AG10803 (cell line): Measurements from ENCODE around the gene COL6A5.

ENCODE experiments used
- DNase-seq: peaks from one replicate; pipeline ENCODE4 v3.0.0; 2010; ENCODE audit warnings: low read depth
- H3K4me3 ChIP-seq: 2 replicates; pipeline ENCODE4 v1.5.1; 2011; ENCODE audit warnings: mild to moderate bottlenecking, low read length, control low read depth
- TF ChIP-seq, protein P1 (sequence below): conservative IDR thresholded peaks from 2 replicates; pipeline ENCODE4 v1.5.1; 2011; ENCODE audit warnings: mild to moderate bottlenecking, low read length, control low read depth, inconsistent platforms

The COL6A5 gene, protein sequence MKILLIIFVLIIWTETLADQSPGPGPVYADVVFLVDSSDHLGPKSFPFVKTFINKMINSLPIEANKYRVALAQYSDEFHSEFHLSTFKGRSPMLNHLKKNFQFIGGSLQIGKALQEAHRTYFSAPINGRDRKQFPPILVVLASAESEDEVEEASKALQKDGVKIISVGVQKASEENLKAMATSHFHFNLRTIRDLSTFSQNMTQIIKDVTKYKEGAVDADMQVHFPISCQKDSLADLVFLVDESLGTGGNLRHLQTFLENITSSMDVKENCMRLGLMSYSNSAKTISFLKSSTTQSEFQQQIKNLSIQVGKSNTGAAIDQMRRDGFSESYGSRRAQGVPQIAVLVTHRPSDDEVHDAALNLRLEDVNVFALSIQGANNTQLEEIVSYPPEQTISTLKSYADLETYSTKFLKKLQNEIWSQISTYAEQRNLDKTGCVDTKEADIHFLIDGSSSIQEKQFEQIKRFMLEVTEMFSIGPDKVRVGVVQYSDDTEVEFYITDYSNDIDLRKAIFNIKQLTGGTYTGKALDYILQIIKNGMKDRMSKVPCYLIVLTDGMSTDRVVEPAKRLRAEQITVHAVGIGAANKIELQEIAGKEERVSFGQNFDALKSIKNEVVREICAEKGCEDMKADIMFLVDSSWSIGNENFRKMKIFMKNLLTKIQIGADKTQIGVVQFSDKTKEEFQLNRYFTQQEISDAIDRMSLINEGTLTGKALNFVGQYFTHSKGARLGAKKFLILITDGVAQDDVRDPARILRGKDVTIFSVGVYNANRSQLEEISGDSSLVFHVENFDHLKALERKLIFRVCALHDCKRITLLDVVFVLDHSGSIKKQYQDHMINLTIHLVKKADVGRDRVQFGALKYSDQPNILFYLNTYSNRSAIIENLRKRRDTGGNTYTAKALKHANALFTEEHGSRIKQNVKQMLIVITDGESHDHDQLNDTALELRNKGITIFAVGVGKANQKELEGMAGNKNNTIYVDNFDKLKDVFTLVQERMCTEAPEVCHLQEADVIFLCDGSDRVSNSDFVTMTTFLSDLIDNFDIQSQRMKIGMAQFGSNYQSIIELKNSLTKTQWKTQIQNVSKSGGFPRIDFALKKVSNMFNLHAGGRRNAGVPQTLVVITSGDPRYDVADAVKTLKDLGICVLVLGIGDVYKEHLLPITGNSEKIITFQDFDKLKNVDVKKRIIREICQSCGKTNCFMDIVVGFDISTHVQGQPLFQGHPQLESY (N-terminal part only)

GRCh38 chr3:130345487-130346079 lies at the start of gene COL6A5:
Gene COL6A5, plus strand, starts transcription at chr3:130345672. Its CDS starts 27,967 bp downstream, at chr3:130373639.
- DNase-seq: no peak
- no peak within 1 kb of the TSS for H3K4me3 ChIP-seq

DNA sequence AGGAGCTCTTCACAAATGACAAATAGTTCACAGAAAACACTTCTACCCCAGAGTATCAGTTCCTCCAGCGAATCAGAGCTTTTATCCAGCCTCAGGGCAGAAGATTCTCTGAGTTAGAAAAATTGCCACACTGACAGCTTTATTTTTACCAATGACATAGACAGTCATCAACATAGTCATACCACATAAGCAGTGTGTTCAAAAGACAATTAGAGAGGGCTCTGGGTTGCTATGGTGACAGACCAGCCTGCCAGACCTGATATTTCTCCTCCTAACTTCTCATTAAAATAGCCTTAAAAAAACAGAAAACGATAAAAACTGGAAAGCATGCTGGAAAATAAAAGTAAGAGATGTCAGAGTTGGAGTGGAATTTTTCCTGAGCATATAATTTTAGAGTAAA lies 45.9 kb upstream of the COL6A5 start:
- TF ChIP-seq, protein P1, sequence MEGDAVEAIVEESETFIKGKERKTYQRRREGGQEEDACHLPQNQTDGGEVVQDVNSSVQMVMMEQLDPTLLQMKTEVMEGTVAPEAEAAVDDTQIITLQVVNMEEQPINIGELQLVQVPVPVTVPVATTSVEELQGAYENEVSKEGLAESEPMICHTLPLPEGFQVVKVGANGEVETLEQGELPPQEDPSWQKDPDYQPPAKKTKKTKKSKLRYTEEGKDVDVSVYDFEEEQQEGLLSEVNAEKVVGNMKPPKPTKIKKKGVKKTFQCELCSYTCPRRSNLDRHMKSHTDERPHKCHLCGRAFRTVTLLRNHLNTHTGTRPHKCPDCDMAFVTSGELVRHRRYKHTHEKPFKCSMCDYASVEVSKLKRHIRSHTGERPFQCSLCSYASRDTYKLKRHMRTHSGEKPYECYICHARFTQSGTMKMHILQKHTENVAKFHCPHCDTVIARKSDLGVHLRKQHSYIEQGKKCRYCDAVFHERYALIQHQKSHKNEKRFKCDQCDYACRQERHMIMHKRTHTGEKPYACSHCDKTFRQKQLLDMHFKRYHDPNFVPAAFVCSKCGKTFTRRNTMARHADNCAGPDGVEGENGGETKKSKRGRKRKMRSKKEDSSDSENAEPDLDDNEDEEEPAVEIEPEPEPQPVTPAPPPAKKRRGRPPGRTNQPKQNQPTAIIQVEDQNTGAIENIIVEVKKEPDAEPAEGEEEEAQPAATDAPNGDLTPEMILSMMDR: no peak
- H3K4me3 ChIP-seq: no peak overlapping the region
- no peak for DNase-seq

More at GRCh38 chr3:130345487-130346079, at the start of gene COL6A5:
- TF ChIP-seq, protein P1: no peak

DNA sequence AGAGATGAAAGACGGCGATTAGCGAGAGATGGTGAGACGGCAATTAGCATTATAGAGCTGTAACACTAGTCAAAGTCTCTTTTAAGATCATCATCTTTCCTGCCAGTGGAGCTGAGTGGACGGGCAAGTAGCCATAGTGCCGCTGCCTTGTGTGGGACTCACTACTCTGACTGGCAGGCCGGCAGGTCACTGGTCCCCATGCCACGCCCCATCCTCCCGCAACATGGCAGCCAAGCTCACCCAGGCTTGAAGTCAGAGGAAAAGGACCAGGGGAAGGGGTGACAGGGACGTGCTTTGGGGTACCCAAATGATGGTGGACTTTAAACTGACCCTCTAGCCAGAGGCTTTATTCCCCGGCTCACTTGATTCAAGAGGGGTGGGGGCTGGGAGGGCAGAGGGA lies 44.6 kb upstream of the COL6A5 start:
- no peak for DNase-seq
- no peak overlapping the region for H3K4me3 ChIP-seq
- TF ChIP-seq, protein P1: no peak

GRCh38 chr3:130310109-130310508 lies 35.4 kb upstream of the COL6A5 start:
- no peak for DNase-seq
- TF ChIP-seq, protein P1: no peak

DNA sequence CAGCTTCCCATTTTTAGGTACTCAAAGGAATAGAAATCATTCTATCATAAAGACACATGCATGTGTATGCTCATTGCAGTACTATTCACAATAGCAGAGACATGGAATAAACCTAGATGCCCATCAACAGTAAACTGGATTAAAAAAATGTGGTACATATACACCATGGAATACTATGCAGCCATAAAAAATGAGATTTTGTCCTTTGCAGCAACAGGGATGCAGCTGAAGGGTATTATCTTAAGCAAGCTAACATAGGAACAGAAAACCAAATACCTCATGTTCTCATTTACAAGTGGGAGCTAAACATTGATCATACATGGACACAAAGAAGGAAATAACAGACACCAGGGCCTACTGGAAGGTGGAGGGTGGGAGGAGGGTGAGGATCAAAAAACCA lies 33.1 kb upstream of the COL6A5 start:
- no peak for DNase-seq
- TF ChIP-seq, protein P1: no peak
- H3K4me3 ChIP-seq: no peak overlapping the region

More at GRCh38 chr3:130310109-130310508, 35.4 kb upstream of the COL6A5 start:
- H3K4me3 ChIP-seq: no peak overlapping the region

GRCh38 chr3:130316169-130316568 lies 29.3 kb upstream of the COL6A5 start:
- no peak overlapping the region for H3K4me3 ChIP-seq
- TF ChIP-seq, protein P1: no peak
- DNase-seq: peak; percentile 46
